ENCODE data around the gene RAD51B.

The RAD51B gene

DNA sequence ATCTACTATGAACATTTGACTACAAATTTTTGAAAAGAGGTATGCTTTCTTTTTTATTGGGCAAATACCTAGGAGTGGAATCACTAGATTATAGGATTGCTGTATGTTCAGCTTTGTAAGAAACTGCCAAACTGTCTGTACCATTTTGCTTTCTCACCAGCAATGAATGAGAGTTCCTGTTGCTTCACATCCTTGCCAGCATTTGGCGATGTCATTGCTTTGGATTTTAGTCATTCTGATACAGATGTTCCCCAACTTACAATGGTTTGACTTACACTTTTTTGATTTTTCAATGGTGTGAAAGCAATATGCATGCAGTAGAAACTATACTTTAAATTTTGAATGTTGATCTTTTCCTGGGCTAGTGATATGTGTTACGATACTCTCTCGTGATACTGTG is 328.7 kb downstream of the RAD51B start:
- TF ChIP-seq, protein P1, sequence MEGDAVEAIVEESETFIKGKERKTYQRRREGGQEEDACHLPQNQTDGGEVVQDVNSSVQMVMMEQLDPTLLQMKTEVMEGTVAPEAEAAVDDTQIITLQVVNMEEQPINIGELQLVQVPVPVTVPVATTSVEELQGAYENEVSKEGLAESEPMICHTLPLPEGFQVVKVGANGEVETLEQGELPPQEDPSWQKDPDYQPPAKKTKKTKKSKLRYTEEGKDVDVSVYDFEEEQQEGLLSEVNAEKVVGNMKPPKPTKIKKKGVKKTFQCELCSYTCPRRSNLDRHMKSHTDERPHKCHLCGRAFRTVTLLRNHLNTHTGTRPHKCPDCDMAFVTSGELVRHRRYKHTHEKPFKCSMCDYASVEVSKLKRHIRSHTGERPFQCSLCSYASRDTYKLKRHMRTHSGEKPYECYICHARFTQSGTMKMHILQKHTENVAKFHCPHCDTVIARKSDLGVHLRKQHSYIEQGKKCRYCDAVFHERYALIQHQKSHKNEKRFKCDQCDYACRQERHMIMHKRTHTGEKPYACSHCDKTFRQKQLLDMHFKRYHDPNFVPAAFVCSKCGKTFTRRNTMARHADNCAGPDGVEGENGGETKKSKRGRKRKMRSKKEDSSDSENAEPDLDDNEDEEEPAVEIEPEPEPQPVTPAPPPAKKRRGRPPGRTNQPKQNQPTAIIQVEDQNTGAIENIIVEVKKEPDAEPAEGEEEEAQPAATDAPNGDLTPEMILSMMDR (IDR thresholded peaks at IDR 0.05) = no peak

DNA sequence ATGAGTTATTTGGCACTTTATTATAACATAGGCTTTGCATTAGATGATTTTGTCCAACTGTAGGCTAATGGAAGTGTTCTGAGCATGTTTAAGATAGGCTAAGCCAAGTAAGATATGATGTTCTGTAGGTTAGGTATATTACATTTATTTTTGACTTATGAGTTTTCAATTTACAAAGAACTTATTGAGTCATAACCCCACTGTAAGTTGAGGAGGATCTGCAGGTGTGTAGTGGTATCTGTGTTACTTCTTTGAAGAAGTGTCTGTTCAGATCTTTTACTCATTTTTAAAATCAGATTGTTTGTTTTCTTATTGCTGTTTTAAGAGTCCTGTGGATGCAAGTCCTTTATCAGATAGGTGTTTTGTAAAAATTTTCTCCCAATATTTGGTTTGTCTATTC is 329.2 kb downstream of the RAD51B start:
- TF ChIP-seq, protein P1 (IDR thresholded peaks at IDR 0.05) = no peak

DNA sequence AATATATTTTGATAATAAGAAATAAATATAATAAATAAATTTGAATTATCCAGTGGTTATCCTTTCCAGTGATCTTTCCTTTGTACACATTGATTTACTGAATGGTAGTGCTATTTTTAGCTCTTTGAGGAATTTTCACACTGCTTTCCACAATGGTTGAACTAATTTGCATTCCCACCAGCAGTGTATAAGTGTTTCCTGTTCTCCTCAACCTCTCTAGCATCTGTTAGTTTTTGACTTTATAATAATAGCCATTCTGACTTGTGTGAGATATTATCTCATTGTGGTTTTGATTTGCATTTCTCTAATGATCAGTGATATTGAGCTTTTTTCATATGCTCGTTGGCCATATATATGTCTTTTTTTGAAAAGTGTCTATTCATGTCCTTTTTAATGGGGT is 333.7 kb downstream of the RAD51B start:
- TF ChIP-seq, protein P1 (IDR thresholded peaks at IDR 0.05) = no peak

DNA sequence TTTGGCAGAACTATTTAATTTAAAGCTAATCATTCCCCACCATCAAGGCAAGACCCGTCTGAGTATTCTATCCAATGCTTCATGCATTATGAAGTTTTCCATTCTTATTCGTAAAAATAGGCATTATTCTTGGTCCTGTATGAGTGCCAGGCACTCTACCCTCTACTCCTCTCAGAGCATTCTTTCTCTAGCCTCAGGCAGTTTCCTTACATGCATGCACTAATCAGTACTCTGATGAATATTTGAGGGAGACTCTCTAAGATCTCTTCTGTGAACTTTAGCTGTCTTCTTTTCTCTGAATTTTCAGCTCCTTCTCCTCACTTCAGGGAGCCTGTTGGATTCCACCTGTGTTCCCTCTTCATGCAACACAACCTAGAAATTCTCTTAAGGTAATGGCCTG is 334.7 kb downstream of the RAD51B start:
- TF ChIP-seq, protein P1 (IDR thresholded peaks at IDR 0.05) = no peak

DNA sequence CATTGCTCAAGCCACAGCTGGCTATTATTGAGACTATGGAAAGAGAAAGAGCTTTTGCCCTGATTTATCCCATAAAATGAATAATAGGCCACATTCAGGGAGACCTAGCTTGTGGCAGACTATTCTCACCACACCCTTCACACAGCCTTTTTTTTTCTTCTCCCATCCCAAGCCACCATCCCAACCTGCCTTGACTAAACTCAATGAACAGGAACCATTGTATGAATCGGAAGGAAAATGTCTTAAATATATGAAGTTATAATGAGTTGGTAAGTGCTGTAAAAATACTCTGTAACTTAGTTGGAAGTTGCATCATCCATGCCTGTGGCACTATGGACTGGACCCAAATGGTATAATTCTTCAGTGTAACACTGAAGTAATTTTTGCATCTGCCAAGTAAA is 338.4 kb downstream of the RAD51B start:
- TF ChIP-seq, protein P1 (IDR thresholded peaks at IDR 0.05) = no peak

DNA sequence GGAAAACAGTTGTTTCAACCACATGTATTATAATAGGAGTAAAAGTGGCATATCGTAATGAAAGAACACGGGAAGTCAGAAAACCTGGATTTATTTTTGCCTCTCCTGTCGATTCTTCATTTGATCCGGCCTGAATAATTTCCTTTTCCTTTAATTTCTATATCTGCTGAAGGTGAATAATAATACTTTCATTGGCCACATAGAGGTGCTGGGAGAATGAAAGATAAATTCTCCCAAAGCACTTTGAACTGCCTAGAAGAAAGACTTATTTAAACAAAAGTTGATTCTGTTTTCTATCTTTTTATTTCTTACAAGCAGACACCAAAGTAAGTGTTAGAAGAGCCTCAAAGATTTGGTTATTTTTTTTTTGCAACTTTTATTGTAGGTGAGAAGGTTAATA is 339.1 kb downstream of the RAD51B start:
- TF ChIP-seq, protein P1 (IDR thresholded peaks at IDR 0.05) = no peak

DNA sequence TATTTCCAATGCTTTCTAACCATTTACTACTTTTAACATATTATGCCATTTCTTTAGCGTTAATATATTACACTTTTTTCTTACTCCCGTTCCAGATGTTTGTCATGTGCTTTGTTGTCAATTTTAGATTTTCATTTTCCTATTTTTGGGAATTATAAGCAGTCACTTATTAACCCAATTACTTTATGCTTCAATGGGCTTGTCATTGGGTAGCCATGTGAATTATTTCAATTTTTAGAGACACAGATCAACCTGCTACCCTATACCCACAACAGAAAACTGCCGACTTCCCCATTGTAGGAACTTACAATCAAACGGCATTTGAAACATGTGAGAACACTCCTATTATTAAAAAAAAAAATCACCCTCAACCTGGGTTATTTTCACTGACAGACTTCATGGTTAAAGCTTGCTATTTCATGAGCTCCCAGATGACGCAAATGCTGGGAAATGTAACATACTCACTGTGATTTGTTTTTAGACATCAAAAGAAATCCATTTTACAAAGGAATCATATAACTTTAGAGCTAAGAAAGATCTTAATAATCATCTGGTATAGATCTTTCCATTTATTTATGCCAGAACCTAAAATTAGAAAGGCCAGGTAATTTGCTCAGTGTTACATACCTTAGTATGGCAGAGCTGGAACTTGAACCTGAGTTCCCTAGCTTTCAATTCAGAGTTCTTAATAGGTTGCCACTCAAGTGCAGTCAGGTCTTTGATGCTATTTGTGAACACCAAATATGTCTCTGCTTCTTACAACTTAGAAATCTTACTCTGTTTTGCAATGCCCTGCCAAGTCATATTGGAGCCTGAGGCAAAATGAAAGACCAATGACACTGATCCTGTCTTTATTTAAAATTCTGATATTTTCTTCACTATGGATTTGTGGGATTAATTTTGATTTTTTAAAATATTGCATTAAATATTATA is 340.4 kb downstream of the RAD51B start:
- TF ChIP-seq, protein P1 (IDR thresholded peaks at IDR 0.05) = no peak
